ENCODE measurements around the gene SORCS2.

GRCh38 chr4:7637971-7638370 is 445.6 kb downstream of the SORCS2 start:
- TF ChIP-seq POLR2A (IDR thresholded peaks at IDR 0.05; ENCODE audit: low read depth, low read length) = no peak
- no peak for TF ChIP-seq MAZ (IDR thresholded peaks at IDR 0.05; ENCODE audit: borderline replicate concordance, low read depth, low read length)
- TF ChIP-seq, protein P1, sequence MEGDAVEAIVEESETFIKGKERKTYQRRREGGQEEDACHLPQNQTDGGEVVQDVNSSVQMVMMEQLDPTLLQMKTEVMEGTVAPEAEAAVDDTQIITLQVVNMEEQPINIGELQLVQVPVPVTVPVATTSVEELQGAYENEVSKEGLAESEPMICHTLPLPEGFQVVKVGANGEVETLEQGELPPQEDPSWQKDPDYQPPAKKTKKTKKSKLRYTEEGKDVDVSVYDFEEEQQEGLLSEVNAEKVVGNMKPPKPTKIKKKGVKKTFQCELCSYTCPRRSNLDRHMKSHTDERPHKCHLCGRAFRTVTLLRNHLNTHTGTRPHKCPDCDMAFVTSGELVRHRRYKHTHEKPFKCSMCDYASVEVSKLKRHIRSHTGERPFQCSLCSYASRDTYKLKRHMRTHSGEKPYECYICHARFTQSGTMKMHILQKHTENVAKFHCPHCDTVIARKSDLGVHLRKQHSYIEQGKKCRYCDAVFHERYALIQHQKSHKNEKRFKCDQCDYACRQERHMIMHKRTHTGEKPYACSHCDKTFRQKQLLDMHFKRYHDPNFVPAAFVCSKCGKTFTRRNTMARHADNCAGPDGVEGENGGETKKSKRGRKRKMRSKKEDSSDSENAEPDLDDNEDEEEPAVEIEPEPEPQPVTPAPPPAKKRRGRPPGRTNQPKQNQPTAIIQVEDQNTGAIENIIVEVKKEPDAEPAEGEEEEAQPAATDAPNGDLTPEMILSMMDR (conservative IDR thresholded peaks at IDR 0.05; ENCODE audit: low read depth, low read length) = no peak
